ENCODE measurements around the gene PRMT3. TPM values are rescaled to one million over a fixed set of nuclear protein-coding genes. Genes with fewer than 3 reads are reported as not detected.

The PRMT3 gene
- total and polyA plus RNA-seq, 2 donors (not counting 3 experiments of a cell fraction or from before 2014, with no cell fraction given) = 6.2 to 13.3 TPM

GRCh38 chr11:20438637-20439036 lies 51.1 kb downstream of the PRMT3 start:
- no peaks in the 10 kb centered on the region for H3K27me3 ChIP-seq (ENCODE audit: control insufficient read depth in 2 of 2, insufficient read depth in 2 of 2, low read length in 2 of 2)
- no peaks in the 10 kb centered on the region for H3K9me1 ChIP-seq (replicated peaks; ENCODE audit: control insufficient read depth, extremely low read depth, insufficient read depth, low read length)
- no peak overlapping the region for H3K4me3 ChIP-seq (replicated peaks in 1 of 3; ENCODE audit: insufficient read depth in 1 of 3, low read depth in 1 of 3, low read length in 3 of 3)
- dilution Hi-C loops (cut with MboI; ENCODE audit: extremely low pct_ligation_motif_present, low sequenced_read_pairs) = no loop called here
- H3K27ac ChIP-seq (ENCODE audit: insufficient read depth, low read depth, low read length) = no peak overlapping the region
- peaks cover 2% of the 10 kb centered on the region for H3K79me2 ChIP-seq (ENCODE audit: control insufficient read depth, insufficient read depth, low read length)
- ChIA-PET POLR2A (no interaction called here), CTCF (interaction anchor here (1.2 to 2.4 kb wide), 3 partner anchors 10 to 84 kb away, joined by 4 to 8 read pairs (median 6); no protein-coding TSS in a partner anchor)
- DNase-seq (ENCODE audit: low read depth, low spot score) (no peak), FAIRE-seq (no peak)
- BruUV-seq (replicated peaks) = no TSS peak
- no peaks in the 10 kb centered on the region for H4K20me1 ChIP-seq (replicated peaks; ENCODE audit: control insufficient read depth, extremely low read depth, insufficient read depth, low read length)
- no peak for TF ChIP-seq POLR2A (IDR thresholded peaks at IDR 0.05; ENCODE audit: low read depth, low read length)
- no peak for TF ChIP-seq POLR2AphosphoS5 (IDR thresholded peaks at IDR 0.05; ENCODE audit: insufficient read depth, low read depth, low read length)
- no peak for TF ChIP-seq GATA2 (IDR thresholded peaks at IDR 0.05; ENCODE audit: insufficient read depth, insufficient read length, low read depth, low read length)
- no peaks in the 10 kb centered on the region for H3K4me1 ChIP-seq (ENCODE audit: control insufficient read depth, extremely low read depth, insufficient read depth, low read length)
- intact Hi-C loops (cut with micrococcal nuclease) = no loop called here
- no peak overlapping the region for H3K9ac ChIP-seq (replicated peaks; ENCODE audit: extremely low read depth, insufficient read depth, low read length)
- no peak overlapping the region for H2AFZ ChIP-seq (ENCODE audit: low read depth, low read length)
- no peaks in the 10 kb centered on the region for H3K9me3 ChIP-seq (replicated peaks; ENCODE audit: control insufficient read depth, insufficient read depth, low read length)
- peaks cover 0 to 3% of the 10 kb centered on the region in 2 experiments for H3K36me3 ChIP-seq (ENCODE audit: control insufficient read depth in 2 of 2, extremely low read depth in 1 of 2, insufficient read depth in 2 of 2, low read length in 2 of 2)
- H3K4me2 ChIP-seq (ENCODE audit: insufficient read depth, low read length) = no peak overlapping the region

- no TSS peak for BruUV-seq (replicated peaks)
- Histone ChIP-seq H3K4me3 (replicated peaks in 1 of 3; ENCODE audit: insufficient read depth in 1 of 3, low read depth in 1 of 3, low read length in 3 of 3) (no peak overlapping the region), H2AFZ (ENCODE audit: low read depth, low read length) (no peak overlapping the region), H3K36me3 (ENCODE audit: control insufficient read depth in 2 of 2, extremely low read depth in 1 of 2, insufficient read depth in 2 of 2, low read length in 2 of 2) (no peaks in the 10 kb centered on the region), H3K79me2 (ENCODE audit: control insufficient read depth, insufficient read depth, low read length) (no peaks in the 10 kb centered on the region), H3K9me1 (replicated peaks; ENCODE audit: control insufficient read depth, extremely low read depth, insufficient read depth, low read length) (no peaks in the 10 kb centered on the region), H3K27ac (ENCODE audit: insufficient read depth, low read depth, low read length) (no peak overlapping the region), H3K4me1 (ENCODE audit: control insufficient read depth, extremely low read depth, insufficient read depth, low read length) (no peaks in the 10 kb centered on the region), H3K9me3 (replicated peaks; ENCODE audit: control insufficient read depth, insufficient read depth, low read length) (no peaks in the 10 kb centered on the region), H3K4me2 (ENCODE audit: insufficient read depth, low read length) (no peak overlapping the region), H3K9ac (replicated peaks; ENCODE audit: extremely low read depth, insufficient read depth, low read length) (no peak overlapping the region), H4K20me1 (replicated peaks; ENCODE audit: control insufficient read depth, extremely low read depth, insufficient read depth, low read length) (no peaks in the 10 kb centered on the region), H3K27me3 (ENCODE audit: control insufficient read depth in 2 of 2, insufficient read depth in 2 of 2, low read length in 2 of 2) (no peaks in the 10 kb centered on the region)
- CTCF ChIA-PET = interaction anchor here (0.7 to 2.1 kb wide), 22 partner anchors 9 to 315 kb away, joined by 3 to 51 read pairs (median 5); no protein-coding TSS in a partner anchor
- POLR2A ChIA-PET = no interaction called here
- intact Hi-C loops (cut with micrococcal nuclease) (loop anchor here (1.0 to 5.0 kb wide), 3 partner anchors 46 to 316 kb away; partner anchors contain the start of gene PRMT3), dilution Hi-C loops (cut with MboI; ENCODE audit: extremely low pct_ligation_motif_present, low sequenced_read_pairs) (no loop called here)
- DNase-seq (ENCODE audit: low read depth, low spot score) = peak; percentile 42
- FAIRE-seq = peak; percentile 4
- TF ChIP-seq GATA2 (IDR thresholded peaks at IDR 0.05; ENCODE audit: insufficient read depth, insufficient read length, low read depth, low read length) (no peak), MAX (IDR thresholded peaks at IDR 0.05; ENCODE audit: insufficient read depth, insufficient read length) (no peak), CTCF (IDR thresholded peaks at IDR 0.05; ENCODE audit: extremely low read depth in 1 of 2, insufficient read depth in 1 of 2, low read depth in 1 of 2, low read length in 2 of 2) (peak in 1 of 2 donors; percentile 16), POLR2A (IDR thresholded peaks at IDR 0.05; ENCODE audit: low read depth, low read length) (no peak)
Measured at GRCh38 chr11:20443596-20443995, 56.1 kb downstream of the PRMT3 start.
